Measurements from ENCODE around the gene NFIL3.
"Not testable (repeated sequence)": the region's sequence is repeated elsewhere in the genome, so short reads cannot be mapped to it uniquely, and the experiment has no call there.

Gene NFIL3

GRCh38 chr9:91393826-91394225, 29.8 kb downstream of the NFIL3 start:
- DNase-seq, result no peak

- DNase-seq, result no peak
Measured at GRCh38 chr9:91392435-91392834, 31.2 kb downstream of the NFIL3 start.

DNA sequence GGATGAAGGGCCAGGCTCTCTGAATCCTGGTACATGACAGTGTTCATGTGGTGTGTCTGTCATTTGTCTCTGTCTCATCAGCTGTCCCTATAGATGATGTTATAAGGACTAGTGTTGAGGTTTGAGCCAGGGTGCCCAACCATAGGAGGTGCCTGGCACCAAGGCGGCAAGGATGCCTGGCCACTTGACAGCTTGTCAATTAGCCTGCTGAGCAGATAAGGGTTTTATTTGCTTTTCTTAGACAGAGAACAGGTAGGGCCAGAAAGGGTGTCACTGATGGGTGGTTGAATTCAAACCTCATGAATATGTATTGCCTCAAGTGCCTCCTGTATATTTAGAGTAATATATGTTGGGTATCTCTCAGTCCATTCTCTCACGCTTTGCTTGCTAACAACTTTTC, 31.8 kb downstream of the NFIL3 start:
- no peak for DNase-seq

GRCh38 chr9:91391412-91391811, 32.2 kb downstream of the NFIL3 start:
- DNase-seq, result no peak

GRCh38 chr9:91389686-91390085, 33.9 kb downstream of the NFIL3 start:
- DNase-seq, result not testable (repeated sequence)

DNA sequence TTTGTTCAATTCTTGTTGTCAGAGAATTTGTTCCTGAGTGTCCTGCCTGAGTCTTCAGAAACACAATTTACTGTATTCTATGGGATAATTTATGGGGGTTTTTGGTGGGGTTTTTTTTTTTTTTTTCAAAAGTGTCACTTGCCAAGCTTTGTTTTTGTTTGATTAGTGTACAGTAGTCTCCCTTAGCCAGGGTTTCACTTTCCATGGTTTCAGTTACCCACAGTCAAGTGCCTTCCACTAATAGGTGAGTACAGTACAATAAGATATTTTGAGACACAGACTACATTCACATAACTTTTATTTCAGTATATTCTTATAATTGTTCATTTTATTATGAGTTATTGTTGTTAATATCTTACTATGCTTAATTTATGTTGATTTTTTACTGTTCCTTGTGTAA, 36.9 kb downstream of the NFIL3 start:
- no peak for DNase-seq

- no peak for DNase-seq
Measured at GRCh38 chr9:91384954-91385353, 38.7 kb downstream of the NFIL3 start.

GRCh38 chr9:91383577-91383976, 40.1 kb downstream of the NFIL3 start:
- DNase-seq, result no peak

DNA sequence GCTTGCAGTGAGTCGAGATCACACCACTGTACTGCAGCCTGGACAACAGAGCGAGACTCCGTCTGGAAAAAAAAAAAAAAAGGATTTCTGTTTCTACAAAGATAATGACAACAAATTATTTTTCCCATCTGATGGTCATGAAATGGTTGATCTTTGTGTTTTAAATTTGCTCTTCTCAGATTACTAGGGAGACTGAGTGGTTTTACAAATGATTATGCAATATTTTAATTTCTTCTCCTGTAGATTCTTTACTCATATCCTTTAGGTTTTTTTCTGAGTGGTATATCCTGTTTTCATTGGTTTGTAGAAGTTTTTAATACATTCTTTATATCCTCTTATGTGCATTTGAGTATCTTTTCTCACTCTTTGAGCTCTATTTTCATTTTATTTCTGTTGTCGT, 41.3 kb downstream of the NFIL3 start:
- no peak for DNase-seq

- no peak for DNase-seq
Measured at GRCh38 chr9:91379426-91379825, 44.2 kb downstream of the NFIL3 start.

DNA sequence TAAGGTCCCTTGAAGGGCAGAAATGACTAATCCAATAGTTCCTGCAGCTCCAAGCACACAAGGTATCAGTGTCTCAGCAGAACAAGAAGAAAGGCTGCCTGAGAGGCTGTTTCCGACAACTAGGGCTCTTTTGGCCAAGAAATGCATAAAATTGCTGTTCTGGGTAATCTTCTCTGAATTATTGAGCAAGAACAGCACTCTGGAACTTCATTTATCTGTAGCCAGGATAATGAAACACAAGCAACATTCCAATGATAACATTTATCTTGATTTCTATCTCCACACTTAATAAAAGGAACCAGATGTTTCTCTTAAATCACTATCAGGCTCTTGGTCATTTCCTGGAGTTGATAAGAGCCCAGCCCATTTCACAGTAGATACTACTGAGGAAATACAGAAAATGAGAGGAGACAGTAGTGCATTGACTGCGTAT, 44.9 kb downstream of the NFIL3 start:
- DNase-seq, result no peak

DNA sequence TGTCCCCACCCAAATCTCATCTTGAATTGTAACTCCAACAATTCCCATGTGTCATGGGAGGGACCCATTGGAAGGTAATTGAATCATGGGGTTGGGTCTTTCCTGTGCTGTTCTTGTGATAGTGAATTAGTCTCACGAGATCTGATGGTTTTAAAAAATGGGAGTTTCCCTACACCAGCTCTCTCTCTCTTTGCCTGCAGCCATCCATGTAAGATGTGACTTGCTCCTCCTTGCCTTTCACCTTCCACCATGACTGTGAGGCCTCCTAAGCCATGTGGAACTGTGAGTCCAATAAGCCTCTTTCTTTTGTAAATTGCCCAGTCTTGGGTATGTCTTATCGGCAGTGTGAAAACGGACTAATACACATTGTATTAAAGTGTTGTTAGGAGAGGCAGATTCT, 45.6 kb downstream of the NFIL3 start:
- not testable (repeated sequence) for DNase-seq

DNA sequence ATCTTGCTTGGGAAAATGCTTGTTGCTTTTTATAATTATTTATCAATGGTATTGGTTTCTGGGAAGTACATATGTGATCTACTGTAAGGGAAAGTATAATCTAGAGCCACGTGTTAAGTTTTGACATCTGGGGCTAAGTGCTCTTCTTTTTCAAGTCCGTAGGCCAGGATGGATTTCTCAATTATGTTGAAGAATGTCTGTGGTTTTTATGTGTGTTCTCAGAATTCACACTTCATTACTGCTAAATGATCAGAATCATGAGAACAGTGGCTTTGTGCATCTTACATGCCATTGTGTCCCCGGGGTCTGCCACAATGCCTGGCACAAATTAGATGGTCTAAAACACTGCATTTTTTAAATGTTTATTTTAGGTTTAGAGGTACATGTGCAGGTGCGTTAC, 47.4 kb downstream of the NFIL3 start:
- DNase-seq, result peak; percentile 29

- no peak for DNase-seq
Measured at GRCh38 chr9:91374939-91375338, 48.7 kb downstream of the NFIL3 start.

GRCh38 chr9:91371894-91372293, 51.7 kb downstream of the NFIL3 start:
- no peak for DNase-seq

DNA sequence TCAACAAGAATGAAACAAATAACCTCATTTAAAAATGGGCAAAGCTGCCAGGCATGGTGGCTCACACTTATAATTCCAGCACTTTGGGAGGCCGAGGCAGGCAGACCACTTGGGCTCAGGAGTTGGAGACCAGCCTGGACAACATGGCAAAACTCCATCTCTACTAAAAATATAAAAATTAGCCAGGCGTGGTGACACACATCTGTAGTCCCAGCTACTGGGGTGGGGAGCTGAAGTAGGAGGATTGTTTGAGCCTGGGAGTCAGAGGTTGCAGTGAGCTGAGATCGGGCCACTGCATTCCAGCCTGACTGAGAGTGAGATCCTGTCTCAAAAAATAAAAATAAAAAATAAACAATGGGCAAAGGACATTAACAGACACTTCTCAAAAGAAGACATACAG, 53.6 kb downstream of the NFIL3 start:
- DNase-seq, result not testable (repeated sequence)

DNA sequence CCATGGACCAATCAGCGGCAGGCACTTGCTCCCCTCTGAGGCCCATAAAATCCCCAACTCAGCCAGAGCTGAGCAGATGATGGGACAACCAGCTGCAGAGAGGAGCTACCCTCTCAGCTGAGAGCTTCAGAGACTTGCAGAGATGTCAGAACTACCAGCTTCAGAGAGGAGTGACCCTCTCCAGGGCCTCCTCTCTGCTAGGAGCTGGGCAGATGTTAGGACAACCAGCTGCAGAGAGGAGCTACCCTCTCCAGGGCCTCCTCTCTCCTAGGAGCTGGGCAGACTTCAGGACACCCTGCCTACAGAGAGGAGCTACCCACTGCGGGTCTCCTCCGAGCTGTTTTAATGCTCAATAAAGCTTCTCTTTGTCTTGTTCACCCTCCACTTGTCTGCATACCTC, 58.9 kb downstream of the NFIL3 start:
- no peak for DNase-seq

GRCh38 chr9:91364005-91364404, 59.6 kb downstream of the NFIL3 start:
- DNase-seq, result no peak

DNA sequence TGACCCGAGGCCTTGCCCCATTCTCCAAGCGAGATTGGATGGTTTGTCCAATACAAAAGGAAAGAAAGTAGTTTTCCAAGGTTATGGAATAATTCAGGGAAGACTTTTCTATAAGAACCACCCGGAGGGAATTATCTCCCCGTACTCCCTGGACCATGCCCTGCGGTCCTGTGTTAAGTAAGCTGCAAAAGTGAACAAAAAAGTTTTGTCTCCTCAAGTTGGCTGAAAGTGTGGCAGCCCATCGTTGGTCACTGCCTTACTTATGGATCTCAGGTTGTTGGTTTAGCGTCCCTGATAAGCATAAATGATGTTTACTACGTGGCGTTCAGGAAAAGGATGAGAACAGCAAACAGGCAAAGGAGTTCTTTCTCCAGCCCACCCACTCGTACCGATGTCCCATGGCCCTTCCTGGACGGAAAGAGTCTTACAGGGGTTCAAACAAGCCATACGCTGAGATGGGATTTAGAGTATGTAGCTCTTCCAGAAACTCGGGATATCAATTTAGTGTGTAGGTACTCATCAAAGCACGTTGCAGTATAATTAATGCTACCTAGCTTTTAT, 61.5 kb downstream of the NFIL3 start:
- DNase-seq, result no peak

DNA sequence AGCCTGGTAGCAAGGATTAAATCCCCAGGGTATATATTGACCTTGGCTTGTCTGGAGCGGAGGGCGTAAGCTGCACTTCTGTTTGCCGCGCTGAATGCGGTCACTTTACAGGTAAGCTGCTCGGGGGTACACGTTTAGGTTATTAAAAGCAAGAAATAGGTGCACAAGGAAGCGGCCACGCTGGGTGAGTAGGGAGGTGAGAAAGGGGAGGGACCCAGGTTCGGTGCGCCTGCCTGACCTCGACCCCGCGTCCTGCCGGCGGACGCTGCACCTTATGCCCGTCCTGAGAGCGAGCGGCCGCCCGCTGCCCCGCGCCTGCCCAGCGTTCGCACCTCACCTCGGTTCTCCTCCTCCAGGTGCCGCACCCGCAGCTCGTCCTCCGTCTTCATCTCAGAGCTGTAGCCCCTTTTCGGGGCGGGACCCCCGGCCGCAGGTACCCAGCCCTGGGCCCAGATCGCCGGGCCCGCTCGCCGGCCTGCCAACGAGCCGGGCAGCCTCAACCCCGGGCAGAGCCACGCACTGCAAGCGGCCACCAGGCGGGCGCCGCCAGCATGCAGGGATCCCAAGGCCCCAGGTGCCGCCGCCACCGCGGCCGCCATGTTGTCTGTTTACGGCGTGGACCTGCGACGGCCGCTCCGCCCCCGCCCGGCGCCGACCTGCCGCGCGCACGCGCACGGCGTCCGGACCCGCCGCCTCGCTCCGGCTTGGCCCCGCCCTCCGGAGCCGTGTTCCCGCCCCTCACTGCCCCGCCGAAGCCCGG, 62.2 kb downstream of the NFIL3 start, which contains the start of gene AUH:
TSS of gene AUH (minus strand) at position 628 of the 760 bp plus-strand sequence. CDS start at position 599, 29 bp downstream.
- DNase-seq, result peak; percentile 92

DNA sequence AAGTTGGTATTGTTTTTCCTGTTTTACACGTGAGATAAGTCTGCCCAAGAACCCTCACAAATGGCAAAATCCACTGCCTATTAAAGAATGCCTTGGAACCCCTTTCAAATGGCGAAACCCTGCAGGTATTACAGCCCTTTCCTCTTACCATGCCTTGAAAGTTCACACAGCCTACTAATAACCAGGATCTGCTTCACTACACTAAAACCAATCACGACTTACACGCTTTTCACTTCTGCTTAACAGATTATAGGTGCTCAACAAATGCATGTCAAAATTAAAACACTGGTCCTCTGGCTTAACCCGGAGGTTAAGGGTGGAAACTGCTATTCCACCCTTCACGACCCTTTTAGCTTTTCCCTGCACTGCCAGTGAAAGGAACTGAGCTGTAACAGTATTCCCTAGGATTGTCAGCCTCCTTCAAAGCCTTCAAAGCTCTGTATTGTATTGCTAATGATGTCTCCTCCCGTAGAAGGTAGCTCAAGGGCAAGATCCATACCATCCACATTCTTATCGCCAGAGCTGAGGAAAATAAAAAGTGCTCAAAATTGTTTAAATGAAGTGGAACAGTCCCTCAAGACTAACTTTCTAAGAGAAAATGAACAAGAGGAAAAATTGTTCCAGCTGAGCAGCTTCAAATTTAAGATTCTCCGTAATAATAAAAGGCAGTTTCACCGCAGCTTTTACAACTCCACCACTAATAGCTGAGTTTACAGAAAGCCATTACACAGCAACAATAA, 62.9 kb downstream of the NFIL3 start:
- no peak for DNase-seq

- peak; percentile 61 for DNase-seq
Measured at GRCh38 chr9:91359734-91360470, 63.7 kb downstream of the NFIL3 start.

DNA sequence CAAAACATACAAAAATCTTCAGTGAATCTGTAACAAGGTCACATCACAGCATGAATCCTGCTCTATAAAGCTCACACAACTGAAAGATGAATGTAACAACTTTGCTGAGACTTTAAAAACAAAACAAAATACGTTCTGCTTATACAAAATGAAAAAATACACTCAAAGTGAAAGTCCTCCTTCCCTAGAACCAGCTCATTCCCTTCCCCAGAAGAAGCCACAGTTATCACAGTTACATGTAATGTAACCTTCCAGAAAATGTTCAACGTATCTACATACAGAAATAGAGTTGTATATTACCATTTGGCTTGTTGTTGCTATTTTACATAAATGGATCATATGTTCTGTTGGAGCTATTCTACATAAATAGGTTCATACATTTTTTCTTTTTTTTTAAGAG, 64.5 kb downstream of the NFIL3 start:
- DNase-seq, result peak; percentile 80

Measured in activated CD4-positive, alpha-beta T cell treated with anti-CD3 and anti-CD28 coated beads, Interleukin-2, Interleukin-6, amounts not matched to agents 100 ng/mL and 50 ng/mL, durations not matched to agents 16 hours and 8 hours (primary cell).